ENCODE results near the gene TM4SF20.

TM4SF20 gene

GRCh38 chr2:227337442-227337841 is 41.7 kb downstream of the TM4SF20 start:
- Mint-ChIP-seq H3K4me3 (no peak overlapping the region), H3K27ac (no peak overlapping the region), H3K4me1 (ENCODE audit: low read depth) (peaks cover 24% of the 10 kb centered on the region), H3K27me3 (no peaks in the 10 kb centered on the region), H3K36me3 (ENCODE audit: low read depth) (peaks cover 60% of the 10 kb centered on the region), H3K9me3 (no peaks in the 10 kb centered on the region)
- intact Hi-C loops (cut with micrococcal nuclease) = no loop called here

GRCh38 chr2:227335713-227336112 is 43.4 kb downstream of the TM4SF20 start:
- H3K36me3 Mint-ChIP-seq (ENCODE audit: low read depth) = peaks cover 67% of the 10 kb centered on the region
- H3K4me1 Mint-ChIP-seq (ENCODE audit: low read depth) = peaks cover 24% of the 10 kb centered on the region
- no peaks in the 10 kb centered on the region for H3K27me3 Mint-ChIP-seq
- peak overlapping the region; percentile 67 for H3K27ac Mint-ChIP-seq
- H3K9me3 Mint-ChIP-seq = no peaks in the 10 kb centered on the region
- intact Hi-C loops (cut with micrococcal nuclease) = no loop called here
- no peak overlapping the region for H3K4me3 Mint-ChIP-seq

- H3K4me1 Mint-ChIP-seq (ENCODE audit: low read depth) = peaks cover 16% of the 10 kb centered on the region
Measured at GRCh38 chr2:227326783-227327182, 52.3 kb downstream of the TM4SF20 start.

GRCh38 chr2:227325839-227326195 is 53.3 kb downstream of the TM4SF20 start:
- H3K27me3 Mint-ChIP-seq = peaks cover 9% of the 10 kb centered on the region
- peaks cover 16% of the 10 kb centered on the region for H3K4me1 Mint-ChIP-seq (ENCODE audit: low read depth)
- H3K4me3 Mint-ChIP-seq = peak overlapping the region; percentile 88
- intact Hi-C loops (cut with micrococcal nuclease) = loop anchor here (5.0 kb wide), 1 partner anchor 41 kb away; no protein-coding TSS in a partner anchor
- H3K36me3 Mint-ChIP-seq (ENCODE audit: low read depth) = peaks cover 12% of the 10 kb centered on the region
- H3K27ac Mint-ChIP-seq = peak overlapping the region; percentile 87
- H3K9me3 Mint-ChIP-seq = peaks cover 22% of the 10 kb centered on the region

More at GRCh38 chr2:227326783-227327182, 52.3 kb downstream of the TM4SF20 start:
- H3K4me3 Mint-ChIP-seq = no peak overlapping the region
- no peak overlapping the region for H3K27ac Mint-ChIP-seq
- intact Hi-C loops (cut with micrococcal nuclease) = loop anchor here (5.0 kb wide), 1 partner anchor 41 kb away; no protein-coding TSS in a partner anchor
- H3K27me3 Mint-ChIP-seq = peaks cover 9% of the 10 kb centered on the region
- H3K9me3 Mint-ChIP-seq = peaks cover 14% of the 10 kb centered on the region
- H3K36me3 Mint-ChIP-seq (ENCODE audit: low read depth) = peaks cover 18% of the 10 kb centered on the region

DNA sequence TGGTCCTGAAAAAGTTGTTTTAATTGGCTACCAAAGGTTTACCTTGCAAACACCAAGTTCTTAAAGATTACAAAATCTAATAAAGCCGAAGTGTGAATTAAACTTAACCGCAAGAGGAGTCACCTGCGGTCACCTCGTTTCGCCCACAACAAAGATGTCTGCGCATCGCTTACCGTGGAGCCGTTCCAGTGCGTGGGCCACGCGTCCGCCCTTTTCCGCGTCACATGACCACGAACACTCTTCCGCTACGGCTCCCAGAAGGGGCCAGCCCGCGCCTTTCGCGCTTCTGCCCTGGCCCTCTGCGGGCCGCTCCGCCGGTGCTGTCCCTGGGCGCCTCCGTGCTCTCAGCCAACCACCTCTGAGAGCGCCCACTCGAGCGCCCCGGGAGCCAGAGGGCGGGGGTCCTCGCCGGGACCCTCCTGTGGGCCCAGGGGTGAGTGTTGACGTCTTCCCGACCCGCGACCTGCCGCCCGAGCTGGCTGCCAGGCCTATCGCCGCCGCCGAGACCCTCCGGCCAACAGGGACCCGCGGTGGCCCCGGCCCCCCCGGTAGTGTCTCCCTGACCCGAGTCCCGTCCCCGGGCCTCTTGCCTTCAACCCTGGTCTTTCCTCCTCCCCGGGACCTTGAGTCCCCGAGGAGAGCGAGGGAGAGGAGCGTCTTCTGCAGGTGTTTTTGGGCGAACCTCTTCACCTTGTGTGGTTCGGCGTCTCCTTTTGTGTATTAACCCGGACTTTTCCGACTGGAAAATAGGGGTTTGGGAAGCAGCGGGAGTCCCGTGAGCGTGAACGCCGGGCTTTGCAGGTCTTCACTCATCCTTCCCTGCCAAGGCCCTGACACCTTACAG is 53.9 kb downstream of the TM4SF20 start, which contains the start of gene MFF:
MFF (plus strand) TSS at position 257 of the 844 bp plus-strand sequence. CDS start 5,415 bp downstream, outside the sequence.
- H3K36me3 Mint-ChIP-seq (ENCODE audit: low read depth) = peaks cover 7% of the 10 kb centered on the region

GRCh38 chr2:227324642-227324994 is 54.5 kb downstream of the TM4SF20 start:
- Mint-ChIP-seq H3K4me1 (ENCODE audit: low read depth) (peaks cover 16% of the 10 kb centered on the region), H3K36me3 (ENCODE audit: low read depth) (peaks cover 6% of the 10 kb centered on the region), H3K9me3 (peaks cover 22% of the 10 kb centered on the region), H3K27ac (peak overlapping the region; percentile 87), H3K4me3 (peak overlapping the region; percentile 88), H3K27me3 (peaks cover 9% of the 10 kb centered on the region)
- intact Hi-C loops (cut with micrococcal nuclease) = no loop called here

More for the DNA sequence above, 53.9 kb downstream of the TM4SF20 start, which contains the start of gene MFF:
- peak within 1 kb of the TSS; percentile 88 for H3K4me3 Mint-ChIP-seq
- H3K27ac Mint-ChIP-seq = peak within 1 kb of the TSS; percentile 87
- peaks cover 16% of the 10 kb centered on the region for H3K4me1 Mint-ChIP-seq (ENCODE audit: low read depth)
- peaks cover 9% of the 10 kb centered on the region for H3K27me3 Mint-ChIP-seq
- intact Hi-C loops (cut with micrococcal nuclease) = loop anchor here (5.0 kb wide), 1 partner anchor 42 kb away; no protein-coding TSS in a partner anchor
- peaks cover 22% of the 10 kb centered on the region for H3K9me3 Mint-ChIP-seq

GRCh38 chr2:227323818-227324217 is 55.3 kb downstream of the TM4SF20 start:
- intact Hi-C loops (cut with micrococcal nuclease) = no loop called here
- H3K9me3 Mint-ChIP-seq = peaks cover 22% of the 10 kb centered on the region
- peaks cover 9% of the 10 kb centered on the region for H3K27me3 Mint-ChIP-seq
- peaks cover 16% of the 10 kb centered on the region for H3K4me1 Mint-ChIP-seq (ENCODE audit: low read depth)
- H3K4me3 Mint-ChIP-seq = no peak overlapping the region
- H3K27ac Mint-ChIP-seq = no peak overlapping the region
- H3K36me3 Mint-ChIP-seq (ENCODE audit: low read depth) = peaks cover 6% of the 10 kb centered on the region

DNA sequence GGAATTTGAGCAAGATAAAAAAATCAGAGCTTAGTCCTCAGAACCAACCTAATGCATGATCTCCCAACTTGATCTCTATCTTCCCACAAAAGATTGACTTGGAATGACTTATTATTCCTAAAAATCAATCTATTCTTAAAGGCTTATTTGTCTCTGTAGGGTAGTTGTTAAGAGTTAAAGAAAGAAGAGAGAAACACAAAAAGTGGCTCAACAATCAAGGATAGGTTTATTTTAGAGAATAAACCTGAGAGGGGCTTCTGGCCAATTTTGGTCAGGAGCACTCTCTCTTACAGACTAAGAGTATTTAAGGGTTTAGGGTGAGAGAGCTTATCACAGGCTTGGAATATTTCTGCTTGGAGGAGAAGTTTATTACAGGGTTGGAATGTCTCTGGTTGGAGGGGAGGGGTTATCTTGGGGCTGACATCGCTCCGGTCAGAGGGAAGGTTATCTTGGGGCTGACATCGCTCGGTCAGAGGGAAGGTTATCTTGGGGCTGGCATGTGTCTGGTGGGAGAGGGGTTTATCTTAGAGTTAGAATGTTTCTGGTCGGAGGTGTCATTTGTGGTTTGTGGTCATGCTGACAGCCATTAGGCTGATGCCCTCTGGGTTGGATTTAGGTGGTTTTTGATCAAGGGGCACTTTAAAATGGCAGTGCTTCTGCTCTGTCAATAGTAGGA is 56.4 kb downstream of the TM4SF20 start:
- no peak overlapping the region for H3K27ac Mint-ChIP-seq
- intact Hi-C loops (cut with micrococcal nuclease) = no loop called here

DNA sequence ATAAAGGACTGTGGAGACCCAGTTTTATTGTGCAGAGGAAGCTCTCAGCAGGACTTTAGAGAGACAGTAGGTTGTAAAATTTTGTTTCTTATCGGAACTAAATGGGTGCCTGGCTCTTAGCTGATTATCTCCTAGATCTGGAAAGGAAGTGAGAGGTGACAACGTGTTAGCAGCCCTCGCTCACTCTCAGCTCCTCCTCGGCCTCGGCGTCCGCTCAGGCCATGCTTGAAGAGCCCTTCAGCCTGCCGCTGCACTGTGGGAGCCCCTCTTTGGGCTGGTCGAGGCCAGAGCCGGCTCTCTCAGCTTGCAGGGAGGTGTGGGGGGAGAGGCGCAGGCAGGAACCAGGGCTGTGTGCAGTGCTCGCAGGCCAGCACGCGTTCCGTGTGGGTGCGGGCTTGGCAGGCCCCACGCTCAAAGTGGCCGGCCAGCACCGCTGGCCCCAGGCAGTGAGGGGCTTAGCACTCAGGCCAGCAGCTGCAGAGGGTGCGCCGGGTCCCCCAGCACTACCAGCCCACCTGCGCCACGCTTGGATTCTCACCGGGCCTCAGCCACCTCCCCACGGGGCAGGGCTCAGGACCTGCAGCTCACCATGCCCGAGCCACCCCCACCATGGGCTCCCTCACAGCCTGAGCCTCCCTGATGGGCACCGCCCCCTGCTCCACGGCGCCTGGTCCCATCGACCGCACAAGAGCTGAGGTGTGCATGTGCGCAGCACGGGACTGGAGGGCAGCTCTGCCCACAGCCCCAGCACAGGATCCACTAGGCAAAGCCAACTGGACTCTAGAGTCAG is 58.6 kb downstream of the TM4SF20 start:
- H3K27ac Mint-ChIP-seq = no peak overlapping the region
- H3K4me3 Mint-ChIP-seq = no peak overlapping the region
- H3K36me3 Mint-ChIP-seq (ENCODE audit: low read depth) = peaks cover 2% of the 10 kb centered on the region
- peaks cover 28% of the 10 kb centered on the region for H3K9me3 Mint-ChIP-seq
- intact Hi-C loops (cut with micrococcal nuclease) = no loop called here
- H3K27me3 Mint-ChIP-seq = peaks cover 11% of the 10 kb centered on the region
- no peaks in the 10 kb centered on the region for H3K4me1 Mint-ChIP-seq (ENCODE audit: low read depth)

More for the DNA sequence above, 56.4 kb downstream of the TM4SF20 start:
- peaks cover 26% of the 10 kb centered on the region for H3K9me3 Mint-ChIP-seq
- peaks cover 9% of the 10 kb centered on the region for H3K27me3 Mint-ChIP-seq
- peaks cover 16% of the 10 kb centered on the region for H3K4me1 Mint-ChIP-seq (ENCODE audit: low read depth)
- peaks cover 6% of the 10 kb centered on the region for H3K36me3 Mint-ChIP-seq (ENCODE audit: low read depth)
- no peak overlapping the region for H3K4me3 Mint-ChIP-seq

- intact Hi-C loops (cut with micrococcal nuclease) = no loop called here
- peaks cover 24% of the 10 kb centered on the region for H3K9me3 Mint-ChIP-seq
- H3K36me3 Mint-ChIP-seq (ENCODE audit: low read depth) = no peaks in the 10 kb centered on the region
Measured at GRCh38 chr2:227317834-227318233, 61.3 kb downstream of the TM4SF20 start.

DNA sequence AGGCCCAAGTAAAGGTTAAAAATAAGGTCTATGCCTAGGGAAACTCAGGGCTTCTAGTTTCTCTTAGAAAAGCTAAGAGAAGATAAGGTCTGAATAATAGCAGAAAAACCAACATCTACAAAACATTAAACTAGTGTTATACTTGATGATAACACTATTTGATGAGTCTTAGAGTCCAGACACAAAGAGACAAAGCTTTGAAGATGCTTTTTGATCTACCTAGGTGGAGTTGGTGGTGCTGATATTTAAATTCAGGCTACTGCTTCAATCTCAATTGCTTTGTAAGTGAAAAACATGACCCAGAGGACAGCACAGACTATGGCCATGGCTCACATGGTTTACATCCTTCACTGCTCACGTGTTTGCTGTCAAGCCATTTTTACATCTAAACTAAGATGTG is 65.8 kb downstream of the TM4SF20 start:
- H3K36me3 Mint-ChIP-seq (ENCODE audit: low read depth) = no peaks in the 10 kb centered on the region
- H3K9me3 Mint-ChIP-seq = peaks cover 6% of the 10 kb centered on the region
- intact Hi-C loops (cut with micrococcal nuclease) = no loop called here
- no peaks in the 10 kb centered on the region for H3K4me1 Mint-ChIP-seq (ENCODE audit: low read depth)
- H3K4me3 Mint-ChIP-seq = no peak overlapping the region
- H3K27ac Mint-ChIP-seq = no peak overlapping the region
- peaks cover 1% of the 10 kb centered on the region for H3K27me3 Mint-ChIP-seq

More at GRCh38 chr2:227317834-227318233, 61.3 kb downstream of the TM4SF20 start:
- Mint-ChIP-seq H3K4me1 (ENCODE audit: low read depth) (no peaks in the 10 kb centered on the region), H3K27ac (no peak overlapping the region), H3K4me3 (no peak overlapping the region), H3K27me3 (peaks cover 8% of the 10 kb centered on the region)

DNA sequence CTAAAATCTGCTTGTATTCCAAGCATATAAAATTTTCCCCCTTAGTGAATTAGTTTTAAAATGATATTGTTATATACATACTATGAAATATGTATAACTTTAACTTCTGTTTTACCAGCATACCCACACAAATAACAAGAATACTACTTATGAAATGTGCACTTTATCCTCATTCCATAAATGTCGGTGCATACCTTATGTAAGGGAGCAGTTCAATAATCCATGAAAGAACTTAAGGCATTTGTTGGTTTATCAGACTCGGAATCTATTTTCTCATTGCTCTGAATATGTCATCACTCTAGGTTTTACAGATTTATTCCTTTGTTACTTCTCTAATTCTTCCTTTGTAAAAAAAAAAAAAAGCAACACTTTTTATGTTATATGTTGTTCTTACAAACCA is 66.5 kb downstream of the TM4SF20 start:
- Mint-ChIP-seq H3K9me3 (peaks cover 1% of the 10 kb centered on the region), H3K27ac (no peak overlapping the region), H3K4me1 (ENCODE audit: low read depth) (no peaks in the 10 kb centered on the region), H3K36me3 (ENCODE audit: low read depth) (no peaks in the 10 kb centered on the region), H3K4me3 (no peak overlapping the region), H3K27me3 (peaks cover under 1% of the 10 kb centered on the region)
- intact Hi-C loops (cut with micrococcal nuclease) = no loop called here

All from dendritic cell treated with granulocyte-macrophage colony-stimulating factor and Interleukin-4, amounts not matched to agents 40 ng/mL and 50 ng/mL, for 4 days (primary cell).